Measurements from ENCODE around the gene TAAR6. TPM values are rescaled to one million over a fixed set of nuclear protein-coding genes. Genes with fewer than 3 reads are reported as not detected.

Gene TAAR6
- total RNA-seq, 1 experiment from 2014 or later: not detected

DNA sequence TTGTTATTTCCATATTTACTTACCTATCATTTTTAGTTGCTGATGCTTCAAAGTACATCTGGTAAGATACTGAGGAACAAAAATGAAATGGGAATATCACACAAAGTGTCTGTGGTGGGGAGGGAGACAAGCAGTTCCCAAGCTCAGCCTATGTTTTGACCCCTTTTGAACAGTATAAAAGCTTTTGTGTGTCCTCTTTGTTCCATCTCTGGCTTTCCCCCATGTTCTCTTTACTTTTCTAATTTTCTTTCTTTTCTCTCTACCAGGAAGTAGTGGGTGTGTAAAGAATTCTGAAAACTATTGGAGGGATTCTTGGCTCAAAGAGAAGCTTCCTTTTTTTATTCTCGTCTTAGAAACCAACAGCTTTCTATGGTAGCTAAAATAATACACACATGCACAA, 46.6 kb downstream of the TAAR6 start:
- CTCF ChIA-PET: no interaction called here
- H3K27me3 ChIP-seq (replicated peaks; ENCODE audit: insufficient read depth, low read depth, low read length, poor library complexity): peaks cover 8% of the 10 kb centered on the region
- H3K4me1 ChIP-seq (ENCODE audit: insufficient read depth, low read length, poor library complexity, severe bottlenecking): no peaks in the 10 kb centered on the region
- POLR2A ChIA-PET (ENCODE audit: low non-redundant PET): no interaction called here
- H3K27ac ChIP-seq (ENCODE audit: low read depth, low read length, poor library complexity, severe bottlenecking): no peak overlapping the region
- no peaks in the 10 kb centered on the region for H3K9me3 ChIP-seq (ENCODE audit: low read depth, low read length, poor library complexity, severe bottlenecking)
- intact Hi-C loops (cut with micrococcal nuclease; ENCODE audit: unreplicated experiment): no loop called here
- TF ChIP-seq, protein P1, sequence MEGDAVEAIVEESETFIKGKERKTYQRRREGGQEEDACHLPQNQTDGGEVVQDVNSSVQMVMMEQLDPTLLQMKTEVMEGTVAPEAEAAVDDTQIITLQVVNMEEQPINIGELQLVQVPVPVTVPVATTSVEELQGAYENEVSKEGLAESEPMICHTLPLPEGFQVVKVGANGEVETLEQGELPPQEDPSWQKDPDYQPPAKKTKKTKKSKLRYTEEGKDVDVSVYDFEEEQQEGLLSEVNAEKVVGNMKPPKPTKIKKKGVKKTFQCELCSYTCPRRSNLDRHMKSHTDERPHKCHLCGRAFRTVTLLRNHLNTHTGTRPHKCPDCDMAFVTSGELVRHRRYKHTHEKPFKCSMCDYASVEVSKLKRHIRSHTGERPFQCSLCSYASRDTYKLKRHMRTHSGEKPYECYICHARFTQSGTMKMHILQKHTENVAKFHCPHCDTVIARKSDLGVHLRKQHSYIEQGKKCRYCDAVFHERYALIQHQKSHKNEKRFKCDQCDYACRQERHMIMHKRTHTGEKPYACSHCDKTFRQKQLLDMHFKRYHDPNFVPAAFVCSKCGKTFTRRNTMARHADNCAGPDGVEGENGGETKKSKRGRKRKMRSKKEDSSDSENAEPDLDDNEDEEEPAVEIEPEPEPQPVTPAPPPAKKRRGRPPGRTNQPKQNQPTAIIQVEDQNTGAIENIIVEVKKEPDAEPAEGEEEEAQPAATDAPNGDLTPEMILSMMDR (conservative IDR thresholded peaks at IDR 0.05; ENCODE audit: low read depth, low read length): no peak
- DNase-seq (ENCODE audit: low spot score): no peak
- H3K4me3 ChIP-seq (ENCODE audit: low read depth, low read length, poor library complexity, severe bottlenecking): no peak overlapping the region
- BruUV-seq (replicated peaks): no TSS peak
- H3K36me3 ChIP-seq (ENCODE audit: insufficient read depth, low read length, poor library complexity, severe bottlenecking): no peaks in the 10 kb centered on the region

Other genes starting within 250 kb of the TAAR6 start
- not detected in 2 replicates for gene MOXD1, start 168.8 kb upstream of the TAAR6 start, total RNA-seq (2021)
- 19.5 and 22.4 TPM in 2 replicates for gene STX7, start 57.2 kb upstream of the TAAR6 start, total RNA-seq (2021)
- not detected in 2 replicates for gene TAAR9, start 32.0 kb upstream of the TAAR6 start, total RNA-seq (2021)
- not detected in 2 replicates for gene TAAR8, start 17.6 kb upstream of the TAAR6 start, total RNA-seq (2021)
- not detected in 2 replicates for gene TAAR5, start 19.4 kb downstream of the TAAR6 start, total RNA-seq (2021)
- gene TAAR2, start 54.0 kb downstream of the TAAR6 start, total RNA-seq (2021): not detected in 2 replicates
- gene TAAR1, start 88.9 kb downstream of the TAAR6 start, total RNA-seq (2021): not detected in 2 replicates
- gene VNN1, start 143.7 kb downstream of the TAAR6 start, total RNA-seq (2021): not detected in 2 replicates
- not detected in 2 replicates for gene VNN2, start 187.6 kb downstream of the TAAR6 start, total RNA-seq (2021)
- 24.4 and 25.2 TPM in 2 replicates for gene SLC18B1, start 228.3 kb downstream of the TAAR6 start, total RNA-seq (2021)
- 913 and 995 TPM in 2 replicates for gene RPS12, start 244.2 kb downstream of the TAAR6 start, total RNA-seq (2021)

Data from A673 (cell line).